Bronchial epithelial cell (primary cell): Measurements from ENCODE around the gene PRR11. TPM values are rescaled to one million over a fixed set of nuclear protein-coding genes. Genes with fewer than 3 reads are reported as not detected.

Experiments used
- DNase-seq: peaks from one replicate; pipeline ENCODE4 v3.0.0-alpha.2; 2010; ENCODE audit warnings: low read depth
- FAIRE-seq: peaks from 2 replicates; lab custom pipeline; 2011; peaks lifted over from hg19 to GRCh38; lab: Jason Lieb, UNC
- H3K27me3 ChIP-seq: 2 replicates; pipeline ENCODE4 v1.5.1; 2011; ENCODE audit warnings: low read length; ENCODE audit not compliant: control insufficient read depth, insufficient read depth
- H3K36me3 ChIP-seq: 2 replicates; pipeline ENCODE4 v1.5.1; 2011; ENCODE audit warnings: low read length; ENCODE audit not compliant: control insufficient read depth, insufficient read depth
- H3K4me3 ChIP-seq: 2 replicates; pipeline ENCODE4 v1.5.1; 2011; ENCODE audit warnings: mild to moderate bottlenecking, low read depth, low read length, control low read depth
- total RNA-seq: library from RNA; depleted of rRNA; stranded (reverse); fragments of >200 nt; gene quantifications from 2 replicates; pipeline ENCODE4 v1.2.1, GENCODE V29; 2014
- TF ChIP-seq, protein P1 (sequence below): IDR thresholded peaks from 2 replicates; pipeline ENCODE4 v1.5.1; 2011; ENCODE audit warnings: mild to moderate bottlenecking, moderate library complexity, low read length, control low read depth, inconsistent platforms; ENCODE audit not compliant: insufficient read depth, severe bottlenecking

The PRR11 gene
- total RNA-seq, 1 donor from 2014 or later: 3.4 TPM

DNA sequence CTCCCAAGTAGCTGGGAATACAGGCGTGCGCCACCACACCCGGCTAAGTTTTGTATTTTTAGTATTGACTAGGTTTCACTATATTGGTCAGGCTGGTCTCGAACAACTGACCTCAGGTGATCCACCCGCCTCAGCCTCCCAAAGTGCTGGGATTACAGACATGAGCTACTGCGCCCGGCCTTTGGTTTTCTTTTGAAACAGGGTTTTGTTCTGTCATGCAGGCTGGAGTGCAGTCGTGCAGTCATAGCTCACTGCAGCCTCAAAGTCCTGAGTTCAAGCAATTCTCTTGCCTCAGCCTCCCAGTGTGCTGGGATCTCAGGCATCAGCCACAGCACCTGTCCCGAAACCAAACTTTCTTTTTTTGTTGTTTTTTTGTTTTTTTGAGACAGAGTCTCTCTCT lies 25.1 kb downstream of the PRR11 start:
- DNase-seq: no peak
- TF ChIP-seq, protein P1, sequence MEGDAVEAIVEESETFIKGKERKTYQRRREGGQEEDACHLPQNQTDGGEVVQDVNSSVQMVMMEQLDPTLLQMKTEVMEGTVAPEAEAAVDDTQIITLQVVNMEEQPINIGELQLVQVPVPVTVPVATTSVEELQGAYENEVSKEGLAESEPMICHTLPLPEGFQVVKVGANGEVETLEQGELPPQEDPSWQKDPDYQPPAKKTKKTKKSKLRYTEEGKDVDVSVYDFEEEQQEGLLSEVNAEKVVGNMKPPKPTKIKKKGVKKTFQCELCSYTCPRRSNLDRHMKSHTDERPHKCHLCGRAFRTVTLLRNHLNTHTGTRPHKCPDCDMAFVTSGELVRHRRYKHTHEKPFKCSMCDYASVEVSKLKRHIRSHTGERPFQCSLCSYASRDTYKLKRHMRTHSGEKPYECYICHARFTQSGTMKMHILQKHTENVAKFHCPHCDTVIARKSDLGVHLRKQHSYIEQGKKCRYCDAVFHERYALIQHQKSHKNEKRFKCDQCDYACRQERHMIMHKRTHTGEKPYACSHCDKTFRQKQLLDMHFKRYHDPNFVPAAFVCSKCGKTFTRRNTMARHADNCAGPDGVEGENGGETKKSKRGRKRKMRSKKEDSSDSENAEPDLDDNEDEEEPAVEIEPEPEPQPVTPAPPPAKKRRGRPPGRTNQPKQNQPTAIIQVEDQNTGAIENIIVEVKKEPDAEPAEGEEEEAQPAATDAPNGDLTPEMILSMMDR: no peak
- no peak overlapping the region for H3K4me3 ChIP-seq
- FAIRE-seq: no peak
- no peaks in the 10 kb centered on the region for H3K27me3 ChIP-seq
- no peaks in the 10 kb centered on the region for H3K36me3 ChIP-seq

DNA sequence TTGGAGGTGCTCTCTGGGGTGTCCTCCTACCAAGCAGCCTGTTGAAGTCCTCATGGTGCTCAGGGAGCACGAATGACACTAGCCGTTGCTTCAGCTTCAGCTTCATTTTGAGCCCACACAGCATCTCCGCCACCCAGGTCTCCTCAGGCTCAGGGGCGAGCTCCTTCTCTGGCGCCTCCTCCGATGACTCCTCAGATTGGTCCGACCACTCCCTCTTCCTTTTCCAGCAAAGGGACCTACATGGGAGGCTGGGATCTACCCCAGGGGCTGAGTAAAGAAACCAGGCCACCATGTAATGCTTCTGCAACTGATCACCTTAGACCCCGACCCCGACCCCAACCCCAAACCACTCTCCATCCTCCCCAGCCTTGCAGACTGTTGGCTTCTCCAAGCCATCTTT lies 25.9 kb downstream of the PRR11 start:
- FAIRE-seq (no peak), DNase-seq (no peak)
- TF ChIP-seq, protein P1: no peak
- no peaks in the 10 kb centered on the region for H3K27me3 ChIP-seq
- no peak overlapping the region for H3K4me3 ChIP-seq
- no peaks in the 10 kb centered on the region for H3K36me3 ChIP-seq

DNA sequence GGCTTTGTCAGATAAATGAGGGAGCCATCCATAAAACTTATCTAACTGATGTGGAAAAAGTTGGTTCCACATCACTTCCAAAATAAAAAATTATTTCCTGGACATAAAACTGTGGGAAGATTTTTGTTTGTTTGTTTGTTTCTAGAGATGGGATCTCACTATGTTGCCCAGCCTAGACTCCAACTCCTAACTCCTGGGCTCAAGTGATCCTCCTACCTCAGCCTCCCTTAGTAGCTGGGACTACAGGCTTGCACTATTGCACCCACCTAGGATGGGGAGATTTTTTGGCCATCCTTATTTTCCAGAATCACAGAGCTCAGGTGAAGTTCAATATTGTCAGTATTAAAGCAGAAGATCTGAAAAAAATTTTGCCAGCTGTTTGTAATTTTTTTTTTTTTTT lies 30.5 kb downstream of the PRR11 start:
- DNase-seq: no peak
- Histone ChIP-seq H3K36me3 (no peaks in the 10 kb centered on the region), H3K4me3 (no peak overlapping the region), H3K27me3 (no peaks in the 10 kb centered on the region)
- FAIRE-seq: no peak
- TF ChIP-seq, protein P1: no peak

DNA sequence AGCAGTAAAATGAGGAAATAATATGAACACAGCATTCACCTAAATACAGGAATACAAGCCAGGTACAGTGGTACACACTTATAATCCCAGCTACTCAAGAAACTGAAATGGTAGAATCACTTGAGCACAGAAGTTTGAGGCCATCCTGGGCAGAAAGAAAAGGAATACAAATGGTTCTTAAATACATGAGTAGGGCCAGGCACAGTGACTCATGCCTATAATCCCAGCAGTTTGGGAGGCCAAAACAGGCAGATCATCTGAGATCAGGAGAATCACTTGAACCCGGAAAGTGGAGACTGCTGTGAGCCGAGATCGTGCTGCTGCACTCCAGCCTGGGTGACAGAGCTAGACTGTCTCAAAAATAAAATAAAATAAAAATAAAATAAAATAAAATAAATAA lies 31.3 kb downstream of the PRR11 start:
- H3K36me3 ChIP-seq: no peaks in the 10 kb centered on the region
- FAIRE-seq (no peak), DNase-seq (no peak)

DNA sequence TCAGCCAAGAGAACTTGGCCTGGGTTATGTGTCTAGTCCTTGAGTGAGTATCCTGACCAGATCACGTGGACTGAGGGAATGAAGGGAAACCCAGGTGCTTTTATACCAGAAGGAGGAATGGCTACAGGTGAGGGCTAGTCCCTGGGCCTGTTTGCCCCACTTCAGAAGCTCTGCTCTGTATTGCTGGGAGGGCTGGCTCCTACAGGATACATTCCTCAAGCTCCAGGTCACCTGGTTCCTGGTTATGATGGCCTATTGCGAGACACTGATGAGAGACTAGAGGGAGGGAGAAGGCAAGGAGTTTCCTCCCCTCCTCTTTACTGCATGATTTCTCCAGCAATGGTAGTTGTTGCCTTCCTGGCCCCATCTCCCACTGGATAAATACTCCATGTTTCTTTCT lies 35.3 kb downstream of the PRR11 start:
- peak; percentile 41 for DNase-seq
- FAIRE-seq: no peak
- Histone ChIP-seq H3K27me3 (no peaks in the 10 kb centered on the region), H3K36me3 (no peaks in the 10 kb centered on the region), H3K4me3 (no peak overlapping the region)
- TF ChIP-seq, protein P1: no peak

More for the DNA sequence above, 31.3 kb downstream of the PRR11 start:
- TF ChIP-seq, protein P1: no peak
- H3K4me3 ChIP-seq: no peak overlapping the region
- no peaks in the 10 kb centered on the region for H3K27me3 ChIP-seq

DNA sequence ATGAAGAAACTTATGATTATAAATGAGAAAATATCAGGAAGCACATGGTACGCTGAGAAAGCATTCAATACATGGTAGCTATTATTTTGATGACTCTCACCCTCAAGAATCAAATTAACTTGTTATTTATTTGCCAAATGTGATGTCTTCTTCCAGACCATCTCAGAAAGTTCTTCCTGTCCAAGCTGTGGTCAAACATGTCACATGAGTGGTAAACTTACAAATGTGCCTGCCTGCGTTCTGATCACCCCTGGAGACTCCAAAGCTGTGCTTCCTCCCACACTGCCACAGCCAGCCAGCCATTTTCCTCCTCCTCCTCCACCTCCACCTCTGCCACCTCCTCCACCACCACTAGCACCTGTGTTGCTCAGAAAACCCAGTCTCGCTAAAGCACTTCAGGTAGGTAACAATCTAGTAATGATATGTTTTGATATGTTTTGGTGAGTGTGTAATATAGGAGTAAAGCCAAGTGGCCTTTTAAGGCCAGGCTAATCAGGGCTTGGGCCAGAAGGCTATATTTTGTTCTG lies 37.9 kb downstream of the PRR11 start:
- H3K4me3 ChIP-seq: no peak overlapping the region
- FAIRE-seq (no peak), DNase-seq (no peak)
- TF ChIP-seq, protein P1: no peak
- no peaks in the 10 kb centered on the region for H3K27me3 ChIP-seq
- H3K36me3 ChIP-seq: no peaks in the 10 kb centered on the region
